HepG2 (cell line): Measurements from ENCODE around the gene HNRNPL. TPM values are rescaled to one million over a fixed set of nuclear protein-coding genes. Genes with fewer than 3 reads are reported as not detected.

Experiments used
- BORCS8-MEF2B ChIP-seq: sonication (generic); formaldehyde crosslinking; IDR thresholded peaks from 2 replicates; pipeline ENCODE4 v1.8.0; 2022; ENCODE audit warnings: mild to moderate bottlenecking, missing genetic modification reagents
- ERF ChIP-seq: IDR thresholded peaks from 2 replicates; pipeline ENCODE4 v1.6.1; 2018; ENCODE audit warnings: missing biosample characterization, missing genetic modification reagents
- GATAD2A ChIP-seq: IDR thresholded peaks from 2 replicates; pipeline ENCODE4 v1.6.1; 2016
- HMG20A ChIP-seq: IDR thresholded peaks from 2 replicates; pipeline ENCODE4 v1.6.1; 2016; ENCODE audit warnings: borderline replicate concordance
- MYC ChIP-seq: sonication (generic); formaldehyde crosslinking; IDR thresholded peaks from 2 replicates; pipeline ENCODE4 v1.9.0; 2021; ENCODE audit warnings: missing genetic modification reagents, borderline replicate concordance
- NR2C2 ChIP-seq: sonication (generic); formaldehyde crosslinking; IDR thresholded peaks from 2 replicates; pipeline ENCODE4 v1.4.0; 2020; ENCODE audit warnings: missing genetic modification reagents, mild to moderate bottlenecking, moderate library complexity, borderline replicate concordance
- PAF1 ChIP-seq: IDR thresholded peaks from 2 replicates; pipeline ENCODE4 v1.6.1; 2016; ENCODE audit warnings: missing genetic modification reagents, missing compliant biosample characterization
- YEATS2 ChIP-seq: sonication (generic); formaldehyde crosslinking; IDR thresholded peaks from 2 replicates; pipeline ENCODE4 v1.4.0; 2020; ENCODE audit warnings: missing genetic modification reagents, borderline replicate concordance
- ZFP36L2 ChIP-seq: sonication (generic); formaldehyde crosslinking; IDR thresholded peaks from 2 replicates; pipeline ENCODE4 v1.4.0; 2020; ENCODE audit warnings: missing genetic modification reagents
- ZMAT3 ChIP-seq: sonication (generic); formaldehyde crosslinking; conservative IDR thresholded peaks from 2 replicates; pipeline ENCODE4 v1.7.0; 2021; ENCODE audit warnings: missing genetic modification reagents
- ZNF547 ChIP-seq: sonication (generic); formaldehyde crosslinking; IDR thresholded peaks from 2 replicates; pipeline ENCODE4 v1.5.1; 2020; ENCODE audit warnings: mild to moderate bottlenecking, missing genetic modification reagents
- ZNF7 ChIP-seq: IDR thresholded peaks from 2 replicates; pipeline ENCODE4 v1.6.1; 2016; ENCODE audit warnings: missing biosample characterization, missing genetic modification reagents
- polyA plus RNA-seq, 8 experiments: library from polyadenylated mRNA; depleted of rRNA in 3 of 8; stranded (reverse) in 7 of 8; unstranded in 1 of 8; fragments of >200 nt; fragmentation: Illumina TruSeq in 4 of 8; extraction: Trizol in 4 of 8; gene quantifications; 2 replicates each; pipeline versions ENCODE4 v1.2.1 to v1.2.3, GENCODE V29; 2011 to 2016; ENCODE audit warnings: low read depth in 4 of 8, missing spikeins in 1 of 8, mixed read lengths in 1 of 8; ENCODE audit not compliant: insufficient read depth in 1 of 8
- total RNA-seq, 5 experiments: library from RNA; depleted of rRNA; stranded (reverse); fragments of >200 nt; fragmentation: Illumina TruSeq; extraction: Trizol; gene quantifications; 2 replicates each; pipeline ENCODE4 v1.2.3, GENCODE V29; 2016; ENCODE audit warnings: low read depth in 1 of 5
- TF ChIP-seq, protein P1 (sequence below): sonication (generic); formaldehyde crosslinking; IDR thresholded peaks from 2 replicates; pipeline ENCODE4 v1.9.0; 2021; ENCODE audit warnings: missing genetic modification reagents, mild to moderate bottlenecking, borderline replicate concordance
- TF ChIP-seq, protein P2 (sequence below): IDR thresholded peaks from 2 replicates; pipeline ENCODE4 v1.6.1; 2016; ENCODE audit warnings: missing compliant biosample characterization, missing genetic modification reagents, borderline replicate concordance
- TF ChIP-seq, protein P3 (sequence below): IDR thresholded peaks from 2 replicates; pipeline ENCODE4 v1.6.1; 2016
- TF ChIP-seq, protein P4 (sequence below): sonication (generic); formaldehyde crosslinking; IDR thresholded peaks from 2 replicates; pipeline ENCODE4 v1.4.0; 2020; ENCODE audit warnings: missing genetic modification reagents, borderline replicate concordance
- TF ChIP-seq, protein P5 (sequence below): sonication (generic); formaldehyde crosslinking; IDR thresholded peaks from 2 replicates; pipeline ENCODE4 v1.9.0; 2021; ENCODE audit warnings: missing genetic modification reagents, borderline replicate concordance
- TF ChIP-seq, protein P6 (sequence below): sonication (generic); formaldehyde crosslinking; IDR thresholded peaks from 2 replicates; pipeline ENCODE4 v1.4.0; 2020; ENCODE audit warnings: mild to moderate bottlenecking, missing genetic modification reagents

The HNRNPL gene
- total and polyA plus RNA-seq, 2 of the 13 experiments (the other 11 are each of a cell fraction or from before 2014, with no cell fraction given) = 156 to 278 TPM

DNA sequence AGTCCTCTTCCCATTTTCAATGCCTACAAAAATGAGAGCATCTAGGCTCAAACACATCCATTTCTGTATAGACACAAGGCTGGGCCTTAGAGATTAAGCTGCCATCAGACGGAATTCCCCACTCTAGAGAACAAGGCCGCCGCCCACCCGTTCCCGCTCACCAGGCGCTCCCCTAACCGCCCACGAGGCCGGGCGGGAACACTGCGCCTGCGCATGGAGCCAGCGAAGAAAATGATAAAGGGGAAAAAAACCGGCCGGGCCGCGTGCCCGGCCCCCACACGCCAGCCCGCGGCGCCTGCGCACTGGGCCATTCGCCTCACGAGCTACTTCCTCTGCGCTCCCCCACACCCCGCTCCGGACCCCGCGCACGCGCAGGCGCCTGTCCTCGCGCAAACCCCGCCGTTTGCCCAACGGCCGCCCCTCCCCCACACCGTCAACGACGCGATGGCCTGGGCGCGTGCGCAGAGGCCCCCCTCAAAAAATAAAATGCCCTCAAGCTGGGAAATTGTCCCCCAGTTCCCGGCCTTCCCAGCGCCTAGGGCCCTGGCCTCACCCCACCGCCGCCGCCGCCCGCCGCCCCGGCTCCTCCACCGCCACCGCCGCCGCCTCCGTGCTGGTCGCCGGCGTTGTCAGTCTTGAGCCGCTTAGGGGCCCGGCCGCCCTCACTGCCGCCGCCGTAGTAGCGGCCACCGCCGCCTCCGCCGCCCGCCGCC, 483 bp downstream of the HNRNPL start (continued):
- TF ChIP-seq, protein P1, sequence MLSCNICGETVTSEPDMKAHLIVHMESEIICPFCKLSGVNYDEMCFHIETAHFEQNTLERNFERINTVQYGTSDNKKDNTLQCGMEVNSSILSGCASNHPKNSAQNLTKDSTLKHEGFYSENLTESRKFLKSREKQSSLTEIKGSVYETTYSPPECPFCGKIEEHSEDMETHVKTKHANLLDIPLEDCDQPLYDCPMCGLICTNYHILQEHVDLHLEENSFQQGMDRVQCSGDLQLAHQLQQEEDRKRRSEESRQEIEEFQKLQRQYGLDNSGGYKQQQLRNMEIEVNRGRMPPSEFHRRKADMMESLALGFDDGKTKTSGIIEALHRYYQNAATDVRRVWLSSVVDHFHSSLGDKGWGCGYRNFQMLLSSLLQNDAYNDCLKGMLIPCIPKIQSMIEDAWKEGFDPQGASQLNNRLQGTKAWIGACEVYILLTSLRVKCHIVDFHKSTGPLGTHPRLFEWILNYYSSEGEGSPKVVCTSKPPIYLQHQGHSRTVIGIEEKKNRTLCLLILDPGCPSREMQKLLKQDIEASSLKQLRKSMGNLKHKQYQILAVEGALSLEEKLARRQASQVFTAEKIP (CRISPR knock-in tag) = no peak
- TF ChIP-seq ZMAT3 = peak; percentile 21; the same call in 1 of the 2 replicates
- no peak for TF ChIP-seq YEATS2 (CRISPR knock-in tag)
- TF ChIP-seq HMG20A (CRISPR knock-in tag) = no peak
- TF ChIP-seq GATAD2A (CRISPR knock-in tag) = no peak
- TF ChIP-seq MYC (CRISPR knock-in tag) = peak; percentile 83; the same call in 1 of the 2 replicates
- no peak for TF ChIP-seq BORCS8-MEF2B
- TF ChIP-seq, protein P2, sequence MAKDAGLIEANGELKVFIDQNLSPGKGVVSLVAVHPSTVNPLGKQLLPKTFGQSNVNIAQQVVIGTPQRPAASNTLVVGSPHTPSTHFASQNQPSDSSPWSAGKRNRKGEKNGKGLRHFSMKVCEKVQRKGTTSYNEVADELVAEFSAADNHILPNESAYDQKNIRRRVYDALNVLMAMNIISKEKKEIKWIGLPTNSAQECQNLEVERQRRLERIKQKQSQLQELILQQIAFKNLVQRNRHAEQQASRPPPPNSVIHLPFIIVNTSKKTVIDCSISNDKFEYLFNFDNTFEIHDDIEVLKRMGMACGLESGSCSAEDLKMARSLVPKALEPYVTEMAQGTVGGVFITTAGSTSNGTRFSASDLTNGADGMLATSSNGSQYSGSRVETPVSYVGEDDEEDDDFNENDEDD = peak; percentile 93
- TF ChIP-seq ERF (CRISPR knock-in tag) = no peak; the same call in 1 of the 2 replicates
- TF ChIP-seq, protein P3, sequence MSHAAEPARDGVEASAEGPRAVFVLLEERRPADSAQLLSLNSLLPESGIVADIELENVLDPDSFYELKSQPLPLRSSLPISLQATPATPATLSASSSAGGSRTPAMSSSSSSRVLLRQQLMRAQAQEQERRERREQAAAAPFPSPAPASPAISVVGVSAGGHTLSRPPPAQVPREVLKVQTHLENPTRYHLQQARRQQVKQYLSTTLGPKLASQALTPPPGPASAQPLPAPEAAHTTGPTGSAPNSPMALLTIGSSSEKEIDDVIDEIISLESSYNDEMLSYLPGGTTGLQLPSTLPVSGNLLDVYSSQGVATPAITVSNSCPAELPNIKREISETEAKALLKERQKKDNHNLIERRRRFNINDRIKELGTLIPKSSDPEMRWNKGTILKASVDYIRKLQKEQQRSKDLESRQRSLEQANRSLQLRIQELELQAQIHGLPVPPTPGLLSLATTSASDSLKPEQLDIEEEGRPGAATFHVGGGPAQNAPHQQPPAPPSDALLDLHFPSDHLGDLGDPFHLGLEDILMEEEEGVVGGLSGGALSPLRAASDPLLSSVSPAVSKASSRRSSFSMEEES (CRISPR knock-in tag) = peak; percentile 62; the same call in 1 of the 2 replicates
- TF ChIP-seq, protein P4, sequence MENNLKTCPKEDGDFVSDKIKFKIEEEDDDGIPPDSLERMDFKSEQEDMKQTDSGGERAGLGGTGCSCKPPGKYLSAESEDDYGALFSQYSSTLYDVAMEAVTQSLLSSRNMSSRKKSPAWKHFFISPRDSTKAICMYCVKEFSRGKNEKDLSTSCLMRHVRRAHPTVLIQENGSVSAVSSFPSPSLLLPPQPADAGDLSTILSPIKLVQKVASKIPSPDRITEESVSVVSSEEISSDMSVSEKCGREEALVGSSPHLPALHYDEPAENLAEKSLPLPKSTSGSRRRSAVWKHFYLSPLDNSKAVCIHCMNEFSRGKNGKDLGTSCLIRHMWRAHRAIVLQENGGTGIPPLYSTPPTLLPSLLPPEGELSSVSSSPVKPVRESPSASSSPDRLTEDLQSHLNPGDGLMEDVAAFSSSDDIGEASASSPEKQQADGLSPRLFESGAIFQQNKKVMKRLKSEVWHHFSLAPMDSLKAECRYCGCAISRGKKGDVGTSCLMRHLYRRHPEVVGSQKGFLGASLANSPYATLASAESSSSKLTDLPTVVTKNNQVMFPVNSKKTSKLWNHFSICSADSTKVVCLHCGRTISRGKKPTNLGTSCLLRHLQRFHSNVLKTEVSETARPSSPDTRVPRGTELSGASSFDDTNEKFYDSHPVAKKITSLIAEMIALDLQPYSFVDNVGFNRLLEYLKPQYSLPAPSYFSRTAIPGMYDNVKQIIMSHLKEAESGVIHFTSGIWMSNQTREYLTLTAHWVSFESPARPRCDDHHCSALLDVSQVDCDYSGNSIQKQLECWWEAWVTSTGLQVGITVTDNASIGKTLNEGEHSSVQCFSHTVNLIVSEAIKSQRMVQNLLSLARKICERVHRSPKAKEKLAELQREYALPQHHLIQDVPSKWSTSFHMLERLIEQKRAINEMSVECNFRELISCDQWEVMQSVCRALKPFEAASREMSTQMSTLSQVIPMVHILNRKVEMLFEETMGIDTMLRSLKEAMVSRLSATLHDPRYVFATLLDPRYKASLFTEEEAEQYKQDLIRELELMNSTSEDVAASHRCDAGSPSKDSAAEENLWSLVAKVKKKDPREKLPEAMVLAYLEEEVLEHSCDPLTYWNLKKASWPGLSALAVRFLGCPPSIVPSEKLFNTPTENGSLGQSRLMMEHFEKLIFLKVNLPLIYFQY = no peak
- TF ChIP-seq, protein P5, sequence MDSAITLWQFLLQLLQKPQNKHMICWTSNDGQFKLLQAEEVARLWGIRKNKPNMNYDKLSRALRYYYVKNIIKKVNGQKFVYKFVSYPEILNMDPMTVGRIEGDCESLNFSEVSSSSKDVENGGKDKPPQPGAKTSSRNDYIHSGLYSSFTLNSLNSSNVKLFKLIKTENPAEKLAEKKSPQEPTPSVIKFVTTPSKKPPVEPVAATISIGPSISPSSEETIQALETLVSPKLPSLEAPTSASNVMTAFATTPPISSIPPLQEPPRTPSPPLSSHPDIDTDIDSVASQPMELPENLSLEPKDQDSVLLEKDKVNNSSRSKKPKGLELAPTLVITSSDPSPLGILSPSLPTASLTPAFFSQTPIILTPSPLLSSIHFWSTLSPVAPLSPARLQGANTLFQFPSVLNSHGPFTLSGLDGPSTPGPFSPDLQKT (CRISPR knock-in tag) = no peak
- no peak for TF ChIP-seq ZNF547
- no peak for TF ChIP-seq PAF1 (CRISPR knock-in tag)
- TF ChIP-seq, protein P6, sequence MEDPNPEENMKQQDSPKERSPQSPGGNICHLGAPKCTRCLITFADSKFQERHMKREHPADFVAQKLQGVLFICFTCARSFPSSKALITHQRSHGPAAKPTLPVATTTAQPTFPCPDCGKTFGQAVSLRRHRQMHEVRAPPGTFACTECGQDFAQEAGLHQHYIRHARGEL (CRISPR knock-in tag) = no peak
- no peak for TF ChIP-seq ZFP36L2
- TF ChIP-seq NR2C2 (CRISPR knock-in tag) = no peak
- TF ChIP-seq ZNF7 (CRISPR knock-in tag) = no peak
